Measurements from ENCODE around the gene NBDY. TPM values are rescaled to one million over a fixed set of nuclear protein-coding genes. Genes with fewer than 3 reads are reported as not detected.
A peak's percentile ranks its signal among the peaks of the same experiment; 100 is the strongest.

NBDY gene
- total RNA-seq, 2 experiments from 2014 or later, result 25.0 to 28.3 TPM

DNA sequence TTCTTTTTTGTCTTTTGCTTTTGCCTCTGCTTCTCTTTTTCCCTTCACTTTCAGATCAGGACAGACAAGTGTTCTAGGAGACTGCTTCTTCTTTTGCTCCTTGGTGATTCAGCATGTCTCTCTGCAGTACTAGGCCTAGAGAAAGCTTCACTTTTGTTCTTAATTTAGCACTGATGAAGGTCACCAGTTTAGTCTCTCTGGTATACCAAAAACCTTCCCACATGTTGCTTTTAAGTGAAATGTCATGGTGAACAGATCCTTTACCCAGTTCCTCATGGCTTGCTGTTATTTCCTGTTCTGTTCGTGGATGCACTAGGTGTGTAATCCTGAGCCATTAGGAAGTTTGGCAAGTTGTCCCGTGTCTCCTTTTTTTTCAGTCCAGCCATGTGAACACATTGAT lies 53.3 kb downstream of the NBDY start:
- Mint-ChIP-seq H3K4me1 (ENCODE audit: low read depth) (peaks cover 37% of the 10 kb centered on the region), H3K27ac (peak overlapping the region; percentile 98), H3K27me3 (no peaks in the 10 kb centered on the region), H3K36me3 (ENCODE audit: low read depth) (peaks cover 22% of the 10 kb centered on the region), H3K4me3 (no peak overlapping the region), H3K9me3 (no peaks in the 10 kb centered on the region)
- Histone ChIP-seq H3K27ac (ENCODE audit: low read depth in 1 of 2, low read length in 2 of 2) (no peak overlapping the region), H3K4me3 (ENCODE audit: low read length) (no peak overlapping the region), H3K36me3 (ENCODE audit: insufficient read depth, low read length) (no peaks in the 10 kb centered on the region), H3K27me3 (ENCODE audit: control insufficient read depth in 1 of 2, insufficient read depth in 2 of 2, low read length in 2 of 2) (no peaks in the 10 kb centered on the region), H3K4me1 (ENCODE audit: insufficient read depth, low read length) (peaks cover 8% of the 10 kb centered on the region), H3K9me3 (ENCODE audit: control insufficient read depth in 1 of 2, insufficient read depth in 1 of 2, low read length in 2 of 2) (no peaks in the 10 kb centered on the region)
- TF ChIP-seq, protein P1, sequence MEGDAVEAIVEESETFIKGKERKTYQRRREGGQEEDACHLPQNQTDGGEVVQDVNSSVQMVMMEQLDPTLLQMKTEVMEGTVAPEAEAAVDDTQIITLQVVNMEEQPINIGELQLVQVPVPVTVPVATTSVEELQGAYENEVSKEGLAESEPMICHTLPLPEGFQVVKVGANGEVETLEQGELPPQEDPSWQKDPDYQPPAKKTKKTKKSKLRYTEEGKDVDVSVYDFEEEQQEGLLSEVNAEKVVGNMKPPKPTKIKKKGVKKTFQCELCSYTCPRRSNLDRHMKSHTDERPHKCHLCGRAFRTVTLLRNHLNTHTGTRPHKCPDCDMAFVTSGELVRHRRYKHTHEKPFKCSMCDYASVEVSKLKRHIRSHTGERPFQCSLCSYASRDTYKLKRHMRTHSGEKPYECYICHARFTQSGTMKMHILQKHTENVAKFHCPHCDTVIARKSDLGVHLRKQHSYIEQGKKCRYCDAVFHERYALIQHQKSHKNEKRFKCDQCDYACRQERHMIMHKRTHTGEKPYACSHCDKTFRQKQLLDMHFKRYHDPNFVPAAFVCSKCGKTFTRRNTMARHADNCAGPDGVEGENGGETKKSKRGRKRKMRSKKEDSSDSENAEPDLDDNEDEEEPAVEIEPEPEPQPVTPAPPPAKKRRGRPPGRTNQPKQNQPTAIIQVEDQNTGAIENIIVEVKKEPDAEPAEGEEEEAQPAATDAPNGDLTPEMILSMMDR (IDR thresholded peaks at IDR 0.05), result no peak
- CTCF ChIA-PET, result interaction anchor here (0.9 to 1.9 kb wide), 2 partner anchors 19 to 196 kb away, joined by 3 to 6 read pairs; no protein-coding TSS in a partner anchor
- POLR2A ChIA-PET, result no interaction called here
- intact Hi-C loops (cut with DNase I, micrococcal nuclease), result no loop called here
- ATAC-seq (ENCODE audit: poor library complexity) (no peak), DNase-seq (no peak)

DNA sequence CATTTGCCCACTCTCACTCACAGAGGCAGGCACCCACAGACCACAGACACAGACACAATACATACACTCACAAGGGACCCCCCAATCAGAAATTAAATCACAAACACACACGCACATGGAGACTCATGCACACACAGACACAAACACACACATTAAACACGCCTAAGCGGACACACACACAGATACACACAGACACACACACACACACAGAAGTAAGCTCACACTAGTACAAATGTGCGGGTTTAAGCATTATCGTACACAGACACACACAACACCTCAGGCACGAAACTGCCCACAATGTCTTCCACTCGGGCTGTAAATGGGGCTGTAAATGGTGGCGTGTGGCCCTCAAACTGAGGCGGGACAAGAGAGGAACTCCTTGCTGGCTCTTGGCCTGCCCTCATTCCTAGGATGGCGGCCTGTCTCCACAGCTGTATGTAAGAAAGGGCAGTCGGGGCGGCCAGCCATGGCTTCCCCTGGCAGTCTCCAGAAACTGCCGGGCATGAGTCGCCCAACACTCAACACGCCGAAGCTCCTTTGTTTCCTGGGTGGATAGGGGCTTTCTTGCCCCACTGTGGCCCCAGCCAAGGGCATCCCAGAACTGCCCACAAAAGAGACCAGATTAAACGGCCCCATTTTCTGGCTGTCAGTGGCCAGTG lies 53.9 kb downstream of the NBDY start:
- intact Hi-C loops (cut with DNase I, micrococcal nuclease), result no loop called here
- peaks cover 22% of the 10 kb centered on the region for H3K36me3 Mint-ChIP-seq (ENCODE audit: low read depth)
- ATAC-seq (ENCODE audit: poor library complexity) (no peak), DNase-seq (no peak)
- no peaks in the 10 kb centered on the region for H3K27me3 ChIP-seq (ENCODE audit: control insufficient read depth in 1 of 2, insufficient read depth in 2 of 2, low read length in 2 of 2)
- no peaks in the 10 kb centered on the region for H3K9me3 ChIP-seq (ENCODE audit: control insufficient read depth in 1 of 2, insufficient read depth in 1 of 2, low read length in 2 of 2)
- POLR2A ChIA-PET, result interaction anchor here (0.5 kb wide), 1 partner anchor 18 kb away, joined by 4 read pairs; no protein-coding TSS in a partner anchor
- H3K4me1 Mint-ChIP-seq (ENCODE audit: low read depth), result peaks cover 37% of the 10 kb centered on the region
- H3K9me3 Mint-ChIP-seq, result no peaks in the 10 kb centered on the region
- no peak overlapping the region for H3K4me3 ChIP-seq (ENCODE audit: low read length)
- H3K36me3 ChIP-seq (ENCODE audit: insufficient read depth, low read length), result no peaks in the 10 kb centered on the region
- H3K4me1 ChIP-seq (ENCODE audit: insufficient read depth, low read length), result peaks cover 12% of the 10 kb centered on the region
- H3K27ac Mint-ChIP-seq, result peak overlapping the region; percentile 98
- no peaks in the 10 kb centered on the region for H3K27me3 Mint-ChIP-seq
- TF ChIP-seq, protein P1 (IDR thresholded peaks at IDR 0.05), result no peak
- no peak overlapping the region for H3K4me3 Mint-ChIP-seq
- no peak overlapping the region for H3K27ac ChIP-seq (ENCODE audit: low read depth in 1 of 2, low read length in 2 of 2)
- CTCF ChIA-PET, result interaction anchor here (0.9 to 1.9 kb wide), 2 partner anchors 18 to 195 kb away, joined by 3 to 6 read pairs; no protein-coding TSS in a partner anchor

DNA sequence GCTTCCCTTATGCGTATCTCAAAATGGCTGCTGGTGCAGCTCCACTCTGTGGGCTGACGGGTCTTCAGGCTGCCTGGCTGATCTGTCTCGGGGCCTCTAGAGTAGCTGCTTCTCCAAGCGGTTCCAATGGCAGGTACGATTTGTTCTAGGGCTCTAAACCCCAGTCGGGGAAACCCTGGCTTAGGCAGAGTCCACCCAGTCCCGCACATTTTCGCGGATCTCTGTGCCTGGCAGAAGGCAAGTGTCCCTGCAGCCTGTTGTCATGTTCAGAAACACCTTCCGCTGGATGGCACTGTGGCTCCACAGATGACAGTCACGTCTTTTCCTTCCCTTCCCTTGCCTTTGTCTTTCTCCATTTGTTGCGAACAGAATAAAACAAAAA lies 54.4 kb downstream of the NBDY start:
- Mint-ChIP-seq H3K27ac (peak overlapping the region; percentile 98), H3K36me3 (ENCODE audit: low read depth) (peaks cover 22% of the 10 kb centered on the region), H3K27me3 (no peaks in the 10 kb centered on the region), H3K4me1 (ENCODE audit: low read depth) (peaks cover 37% of the 10 kb centered on the region), H3K9me3 (no peaks in the 10 kb centered on the region), H3K4me3 (no peak overlapping the region)
- Histone ChIP-seq H3K4me1 (ENCODE audit: insufficient read depth, low read length) (peaks cover 13% of the 10 kb centered on the region), H3K27ac (ENCODE audit: low read depth in 1 of 2, low read length in 2 of 2) (no peak overlapping the region), H3K27me3 (ENCODE audit: control insufficient read depth in 1 of 2, insufficient read depth in 2 of 2, low read length in 2 of 2) (no peaks in the 10 kb centered on the region), H3K9me3 (ENCODE audit: control insufficient read depth in 1 of 2, insufficient read depth in 1 of 2, low read length in 2 of 2) (no peaks in the 10 kb centered on the region), H3K36me3 (ENCODE audit: insufficient read depth, low read length) (no peaks in the 10 kb centered on the region), H3K4me3 (ENCODE audit: low read length) (no peak overlapping the region)
- ATAC-seq (ENCODE audit: poor library complexity) (no peak), DNase-seq (peak in 4 of 14 experiments; percentile 74 to 89 (median 82))
- CTCF ChIA-PET, result interaction anchor here (1.9 kb wide), 1 partner anchor 195 kb away, joined by 6 read pairs; no protein-coding TSS in a partner anchor
- intact Hi-C loops (cut with DNase I, micrococcal nuclease), result no loop called here
- POLR2A ChIA-PET, result interaction anchor here (0.5 kb wide), 1 partner anchor 18 kb away, joined by 4 read pairs; no protein-coding TSS in a partner anchor
- TF ChIP-seq, protein P1 (IDR thresholded peaks at IDR 0.05), result no peak
